SK-N-SH treated with all-trans-retinoic acid at 6 μM for 48 hours (cell line): ENCODE data around the gene COL9A3.

Experiments used
- CSDC2 ChIP-seq: fragments of 250-450 bp; sonication (Bioruptor Pico); IDR thresholded peaks from 2 replicates; pipeline ENCODE4 v1.5.0; 2020; ENCODE audit warnings: mild to moderate bottlenecking, moderate library complexity
- OSR1 ChIP-seq: fragments of 250-450 bp; sonication (Bioruptor Pico); IDR thresholded peaks from 2 replicates; pipeline ENCODE4 v1.8.0; 2022; ENCODE audit warnings: moderate library complexity, mild to moderate bottlenecking, inconsistent platforms
- PPARA ChIP-seq: fragments of 250-450 bp; sonication (Bioruptor Pico); IDR thresholded peaks from 2 replicates; pipeline ENCODE4 v1.5.0; 2020; ENCODE audit warnings: mild to moderate bottlenecking, borderline replicate concordance
- RARB ChIP-seq: fragments of 250-450 bp; sonication (Bioruptor Pico); IDR thresholded peaks from 2 replicates; pipeline ENCODE4 v1.8.0; 2021; ENCODE audit warnings: mild to moderate bottlenecking, moderate library complexity
- SNAI2 ChIP-seq: fragments of 250-450 bp; sonication (Bioruptor Pico); IDR thresholded peaks from 2 replicates; pipeline ENCODE4 v1.5.0; 2020; ENCODE audit warnings: mild to moderate bottlenecking, moderate library complexity
- TSHZ2 ChIP-seq: fragments of 250-450 bp; sonication (Bioruptor Pico); IDR thresholded peaks from 2 replicates; pipeline ENCODE4 v1.5.0; 2020; ENCODE audit warnings: mild to moderate bottlenecking, moderate library complexity
- ZNF70 ChIP-seq: fragments of 450-650 bp; formaldehyde crosslinking; IDR thresholded peaks from 2 replicates; pipeline ENCODE4 v1.5.0; 2020; ENCODE audit warnings: mild to moderate bottlenecking, moderate library complexity
- TF ChIP-seq, protein P1 (sequence below): fragments of 250-450 bp; sonication (Bioruptor Pico); IDR thresholded peaks from 2 replicates; pipeline ENCODE4 v1.8.0; 2020; ENCODE audit warnings: mild to moderate bottlenecking, moderate library complexity, borderline replicate concordance

DNA sequence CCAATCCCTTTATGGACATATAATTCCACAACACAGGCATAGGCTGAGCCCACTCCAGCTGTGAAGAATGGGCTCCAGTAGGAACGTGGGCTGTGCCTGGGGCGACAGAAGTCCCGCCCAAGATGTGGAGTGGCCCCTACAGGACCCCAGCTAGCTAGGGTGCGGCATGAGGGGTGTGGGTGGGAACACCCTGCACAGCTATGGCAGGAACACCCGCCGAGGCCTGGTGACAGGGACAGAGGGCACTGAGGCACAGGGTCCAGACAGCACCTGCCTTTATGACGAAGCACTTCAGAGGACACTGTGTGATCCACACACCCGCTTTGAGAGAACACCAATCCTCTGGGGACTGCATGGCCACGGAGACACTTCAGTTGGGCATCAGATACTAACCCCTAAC lies 73.0 kb downstream of the COL9A3 start:
- TF ChIP-seq PPARA (CRISPR knock-in tag) (no peak), RARB (CRISPR knock-in tag) (no peak), SNAI2 (CRISPR knock-in tag) (no peak), CSDC2 (CRISPR knock-in tag) (no peak), OSR1 (no peak), TSHZ2 (CRISPR knock-in tag) (no peak), ZNF70 (CRISPR knock-in tag) (no peak)
- TF ChIP-seq, protein P1, sequence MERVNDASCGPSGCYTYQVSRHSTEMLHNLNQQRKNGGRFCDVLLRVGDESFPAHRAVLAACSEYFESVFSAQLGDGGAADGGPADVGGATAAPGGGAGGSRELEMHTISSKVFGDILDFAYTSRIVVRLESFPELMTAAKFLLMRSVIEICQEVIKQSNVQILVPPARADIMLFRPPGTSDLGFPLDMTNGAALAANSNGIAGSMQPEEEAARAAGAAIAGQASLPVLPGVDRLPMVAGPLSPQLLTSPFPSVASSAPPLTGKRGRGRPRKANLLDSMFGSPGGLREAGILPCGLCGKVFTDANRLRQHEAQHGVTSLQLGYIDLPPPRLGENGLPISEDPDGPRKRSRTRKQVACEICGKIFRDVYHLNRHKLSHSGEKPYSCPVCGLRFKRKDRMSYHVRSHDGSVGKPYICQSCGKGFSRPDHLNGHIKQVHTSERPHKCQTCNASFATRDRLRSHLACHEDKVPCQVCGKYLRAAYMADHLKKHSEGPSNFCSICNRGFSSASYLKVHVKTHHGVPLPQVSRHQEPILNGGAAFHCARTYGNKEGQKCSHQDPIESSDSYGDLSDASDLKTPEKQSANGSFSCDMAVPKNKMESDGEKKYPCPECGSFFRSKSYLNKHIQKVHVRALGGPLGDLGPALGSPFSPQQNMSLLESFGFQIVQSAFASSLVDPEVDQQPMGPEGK: no peak
